ENCODE results near the gene PDE5A.

DNA sequence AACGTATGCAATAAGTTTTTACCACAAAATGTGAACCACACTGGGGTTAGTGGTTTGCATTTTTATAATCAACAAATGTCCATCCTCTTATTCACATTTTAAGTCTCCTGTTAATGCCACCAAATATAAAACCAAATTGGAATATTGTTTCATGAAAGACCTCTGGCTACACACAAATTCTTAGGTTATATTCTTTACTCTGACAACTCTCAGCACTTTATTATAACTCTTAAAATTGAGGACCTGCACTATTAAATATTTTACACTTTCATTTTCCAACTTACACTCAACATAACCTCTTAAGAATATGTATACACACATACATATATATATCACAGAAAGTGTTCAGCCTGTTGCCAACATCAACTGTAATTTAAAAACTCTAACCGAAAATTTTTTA lies 2.8 kb downstream of the PDE5A start:
- TF ChIP-seq, protein P1, sequence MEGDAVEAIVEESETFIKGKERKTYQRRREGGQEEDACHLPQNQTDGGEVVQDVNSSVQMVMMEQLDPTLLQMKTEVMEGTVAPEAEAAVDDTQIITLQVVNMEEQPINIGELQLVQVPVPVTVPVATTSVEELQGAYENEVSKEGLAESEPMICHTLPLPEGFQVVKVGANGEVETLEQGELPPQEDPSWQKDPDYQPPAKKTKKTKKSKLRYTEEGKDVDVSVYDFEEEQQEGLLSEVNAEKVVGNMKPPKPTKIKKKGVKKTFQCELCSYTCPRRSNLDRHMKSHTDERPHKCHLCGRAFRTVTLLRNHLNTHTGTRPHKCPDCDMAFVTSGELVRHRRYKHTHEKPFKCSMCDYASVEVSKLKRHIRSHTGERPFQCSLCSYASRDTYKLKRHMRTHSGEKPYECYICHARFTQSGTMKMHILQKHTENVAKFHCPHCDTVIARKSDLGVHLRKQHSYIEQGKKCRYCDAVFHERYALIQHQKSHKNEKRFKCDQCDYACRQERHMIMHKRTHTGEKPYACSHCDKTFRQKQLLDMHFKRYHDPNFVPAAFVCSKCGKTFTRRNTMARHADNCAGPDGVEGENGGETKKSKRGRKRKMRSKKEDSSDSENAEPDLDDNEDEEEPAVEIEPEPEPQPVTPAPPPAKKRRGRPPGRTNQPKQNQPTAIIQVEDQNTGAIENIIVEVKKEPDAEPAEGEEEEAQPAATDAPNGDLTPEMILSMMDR (IDR thresholded peaks at IDR 0.05): no peak
- TF ChIP-seq POLR2A (IDR thresholded peaks at IDR 0.05) (no peak), EP300 (IDR thresholded peaks at IDR 0.05) (no peak), POLR2AphosphoS5 (IDR thresholded peaks at IDR 0.05) (no peak)
